ENCODE results near the gene ZNF335. TPM values are rescaled to one million over a fixed set of nuclear protein-coding genes. Genes with fewer than 3 reads are reported as not detected.
"Not testable (repeated sequence)": the region's sequence is repeated elsewhere in the genome, so short reads cannot be mapped to it uniquely, and the experiment has no call there.

Gene ZNF335
- polyA plus RNA-seq, 1 donor, result 13.4 TPM

DNA sequence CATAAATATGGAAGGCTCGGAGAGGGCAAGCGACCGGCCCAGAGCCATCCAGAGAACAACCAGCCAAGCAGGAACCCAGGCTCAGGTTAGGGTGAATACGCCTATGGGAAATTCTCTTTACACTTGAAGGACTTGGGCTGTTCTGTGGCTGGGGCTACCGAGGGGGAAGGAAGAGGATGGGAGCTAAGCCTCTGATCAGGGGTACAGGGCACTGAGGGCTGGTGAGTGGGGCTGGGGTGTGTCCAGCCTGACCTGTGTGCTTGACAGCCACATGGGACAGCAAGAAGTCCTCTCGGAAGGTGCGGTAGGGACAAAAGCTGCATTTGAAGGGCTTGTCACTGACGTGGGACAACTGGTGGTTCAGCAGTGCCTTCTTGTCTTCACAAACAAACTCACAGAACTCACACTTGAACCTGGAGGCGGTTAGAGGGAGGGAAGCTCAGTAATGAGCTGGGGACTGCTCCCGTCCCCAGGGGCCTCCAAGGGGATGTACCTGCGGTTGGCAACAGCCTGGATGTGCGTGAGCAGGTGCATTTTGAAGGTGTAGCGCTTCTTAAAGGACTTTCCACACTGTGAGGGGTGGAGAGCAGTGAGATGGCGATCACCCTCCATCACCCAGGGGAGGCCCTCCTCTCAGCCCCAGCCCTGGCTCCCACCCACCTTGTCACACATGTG lies 11.9 kb downstream of the ZNF335 start:
- Histone ChIP-seq H3K36me3 (ENCODE audit: control insufficient read depth, insufficient read depth, low read length) (peaks cover 79% of the 10 kb centered on the region), H3K9me3 (ENCODE audit: control insufficient read depth, low read depth, low read length) (peaks cover 5% of the 10 kb centered on the region), H3K27ac (ENCODE audit: low read length) (no peak overlapping the region), H3K4me1 (ENCODE audit: control insufficient read depth, insufficient read depth, low read length) (no peaks in the 10 kb centered on the region), H3K27me3 (ENCODE audit: control insufficient read depth, insufficient read depth, low read length) (no peaks in the 10 kb centered on the region), H3K4me3 (ENCODE audit: low read length) (no peak overlapping the region)
- WGBS (ENCODE audit: insufficient coverage, low lambda C conversion rate), result no CpG with 5 or more reads among the region's 14 CpGs
- no peak for DNase-seq

DNA sequence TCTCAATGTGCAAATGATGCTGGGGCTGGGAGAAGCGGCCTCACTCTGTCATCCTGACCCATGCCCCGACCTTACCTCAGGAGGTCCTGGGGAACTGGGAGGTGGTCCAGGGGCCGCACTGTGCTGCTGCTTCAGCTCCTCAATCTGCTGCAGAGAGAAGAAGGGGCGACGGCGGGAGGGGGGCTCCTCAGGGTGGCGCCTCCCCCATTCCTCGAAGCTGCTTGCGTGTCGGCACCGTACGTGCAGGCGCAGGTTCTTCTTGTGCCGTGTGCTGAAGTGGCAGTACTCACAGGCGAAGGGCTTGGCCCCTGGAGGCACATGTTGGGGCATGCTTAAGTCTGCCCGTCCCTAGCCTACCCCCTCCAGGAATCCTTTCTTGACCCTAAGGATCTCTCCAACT lies 12.9 kb downstream of the ZNF335 start:
- H3K27me3 ChIP-seq (ENCODE audit: control insufficient read depth, insufficient read depth, low read length), result no peaks in the 10 kb centered on the region
- H3K27ac ChIP-seq (ENCODE audit: low read length), result no peak overlapping the region
- no peak overlapping the region for H3K4me3 ChIP-seq (ENCODE audit: low read length)
- WGBS (ENCODE audit: insufficient coverage, low lambda C conversion rate), result no CpG with 5 or more reads among the region's 16 CpGs
- no peaks in the 10 kb centered on the region for H3K4me1 ChIP-seq (ENCODE audit: control insufficient read depth, insufficient read depth, low read length)
- DNase-seq, result no peak
- peaks cover 73% of the 10 kb centered on the region for H3K36me3 ChIP-seq (ENCODE audit: control insufficient read depth, insufficient read depth, low read length)
- peaks cover 5% of the 10 kb centered on the region for H3K9me3 ChIP-seq (ENCODE audit: control insufficient read depth, low read depth, low read length)

DNA sequence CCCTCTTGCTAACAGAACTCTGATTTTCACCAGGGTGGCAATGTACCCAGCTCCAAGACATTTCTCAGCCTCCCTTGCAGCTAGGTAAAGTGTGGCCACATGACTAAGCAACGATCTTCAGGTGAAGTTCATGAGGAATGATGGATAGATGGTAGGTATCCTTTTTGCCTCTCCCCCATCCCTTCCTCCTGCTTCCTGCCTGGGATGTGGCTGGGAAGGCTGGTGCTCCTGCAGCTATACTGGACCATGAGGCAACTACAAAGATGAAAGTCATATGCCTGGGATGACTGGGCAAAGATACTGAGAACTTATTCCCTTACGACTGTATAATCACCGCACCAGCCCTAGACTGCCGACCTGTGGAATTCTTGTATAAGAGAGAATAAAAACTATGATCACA lies 13.4 kb downstream of the ZNF335 start:
- H3K27ac ChIP-seq (ENCODE audit: low read length), result no peak overlapping the region
- peaks cover 5% of the 10 kb centered on the region for H3K9me3 ChIP-seq (ENCODE audit: control insufficient read depth, low read depth, low read length)
- no CpG with 5 or more reads among the region's 4 CpGs for WGBS (ENCODE audit: insufficient coverage, low lambda C conversion rate)
- H3K27me3 ChIP-seq (ENCODE audit: control insufficient read depth, insufficient read depth, low read length), result no peaks in the 10 kb centered on the region
- no peak for DNase-seq
- H3K4me1 ChIP-seq (ENCODE audit: control insufficient read depth, insufficient read depth, low read length), result no peaks in the 10 kb centered on the region
- peaks cover 73% of the 10 kb centered on the region for H3K36me3 ChIP-seq (ENCODE audit: control insufficient read depth, insufficient read depth, low read length)
- H3K4me3 ChIP-seq (ENCODE audit: low read length), result no peak overlapping the region

DNA sequence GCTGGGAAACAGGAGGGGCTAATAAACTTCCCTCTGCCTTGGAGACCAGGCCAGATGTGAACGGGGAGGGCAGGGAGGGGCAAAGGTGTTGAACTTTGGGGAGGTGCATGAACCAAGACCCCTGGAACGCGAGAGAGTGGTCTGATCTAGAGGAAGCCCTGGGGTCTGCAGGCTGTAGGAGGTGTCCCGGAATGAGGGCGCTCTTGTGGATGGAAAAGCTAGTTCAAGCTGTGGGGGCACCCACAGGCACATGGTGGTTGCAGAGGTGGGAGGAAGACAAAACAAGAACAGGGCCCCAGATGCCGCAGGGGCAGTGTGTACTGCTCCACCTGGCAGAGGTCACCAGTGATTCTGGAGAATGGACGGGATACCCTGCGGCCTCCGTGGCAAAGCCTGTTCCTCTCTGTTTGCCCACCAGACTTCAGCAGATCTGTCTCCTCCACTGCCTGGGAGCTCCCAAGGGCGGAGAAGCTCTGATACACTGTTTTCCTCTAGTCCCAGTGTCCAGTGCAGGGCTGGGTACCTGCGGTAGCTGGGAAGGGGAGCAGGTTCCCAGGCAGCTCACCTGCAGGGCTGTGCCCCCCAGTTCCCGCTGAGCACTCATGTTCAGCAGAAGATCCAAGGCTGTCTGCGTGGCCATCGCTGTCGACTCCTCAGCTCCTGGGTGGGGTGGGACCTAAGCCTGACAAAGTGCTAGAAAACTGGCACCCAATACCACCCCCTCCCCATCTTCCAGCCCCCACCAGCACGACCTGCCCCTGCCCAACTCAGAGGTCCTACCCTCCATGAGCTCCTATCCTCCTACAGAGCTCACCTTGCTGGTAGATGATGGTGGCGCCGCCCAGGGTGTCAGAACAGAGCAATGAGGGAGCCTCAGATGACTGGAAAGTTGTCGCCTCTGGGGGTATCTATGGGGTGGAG lies 14.7 kb downstream of the ZNF335 start:
- Histone ChIP-seq H3K27me3 (ENCODE audit: control insufficient read depth, insufficient read depth, low read length) (no peaks in the 10 kb centered on the region), H3K36me3 (ENCODE audit: control insufficient read depth, insufficient read depth, low read length) (peaks cover 75% of the 10 kb centered on the region), H3K9me3 (ENCODE audit: control insufficient read depth, low read depth, low read length) (peaks cover 4% of the 10 kb centered on the region), H3K4me1 (ENCODE audit: control insufficient read depth, insufficient read depth, low read length) (no peaks in the 10 kb centered on the region), H3K4me3 (ENCODE audit: low read length) (no peak overlapping the region), H3K27ac (ENCODE audit: low read length) (no peak overlapping the region)
- no CpG with 5 or more reads among the region's 19 CpGs for WGBS (ENCODE audit: insufficient coverage, low lambda C conversion rate)
- DNase-seq, result no peak

DNA sequence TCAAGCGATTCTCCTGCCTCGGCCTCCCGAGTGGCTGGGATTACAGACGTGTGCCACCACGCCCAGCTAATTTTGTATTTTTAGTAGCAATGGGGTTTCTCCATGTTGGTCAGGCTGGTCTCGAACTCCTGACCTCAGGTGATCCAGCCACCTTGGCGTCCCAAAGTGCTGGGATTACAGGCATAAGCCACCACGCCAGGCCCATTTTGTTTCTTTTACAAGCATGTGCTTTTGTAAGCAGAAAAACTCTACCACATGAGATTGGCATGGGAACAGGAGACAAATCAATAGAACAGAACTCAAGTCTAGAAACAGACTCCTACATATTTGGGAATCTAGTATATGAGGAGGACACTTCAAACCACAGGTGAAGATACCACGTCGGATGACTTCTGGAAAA lies 15.7 kb downstream of the ZNF335 start:
- DNase-seq; H3K27ac ChIP-seq (ENCODE audit: low read length); H3K27me3 ChIP-seq (ENCODE audit: control insufficient read depth, insufficient read depth, low read length); H3K4me3 ChIP-seq (ENCODE audit: low read length); H3K9me3 ChIP-seq (ENCODE audit: control insufficient read depth, low read depth, low read length); H3K4me1 ChIP-seq (ENCODE audit: control insufficient read depth, insufficient read depth, low read length): not testable (repeated sequence)
- peaks cover 76% of the 10 kb centered on the region for H3K36me3 ChIP-seq (ENCODE audit: control insufficient read depth, insufficient read depth, low read length)
- 100% methylated on average over 3 of the region's 10 CpGs for WGBS (ENCODE audit: insufficient coverage, low lambda C conversion rate)

DNA sequence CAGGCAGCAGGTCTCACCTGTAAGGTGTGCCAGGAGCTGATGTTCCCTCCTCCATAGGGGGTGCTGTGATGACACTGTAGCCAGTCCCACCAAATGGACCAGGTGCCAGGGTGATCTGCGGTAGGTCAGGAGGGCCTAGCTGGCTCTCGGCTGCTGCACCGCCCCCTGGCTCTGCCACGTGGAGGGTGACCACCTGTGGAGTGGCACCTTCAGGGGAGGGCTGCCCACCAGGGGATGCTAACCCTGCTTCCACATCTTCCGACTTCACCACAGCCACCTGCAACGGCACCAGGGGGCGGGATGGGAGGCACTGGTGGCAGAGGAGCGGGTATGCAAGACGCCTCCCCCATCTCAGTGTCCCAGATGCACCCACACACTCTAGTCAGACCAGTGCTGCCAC lies 18.3 kb downstream of the ZNF335 start:
- H3K4me1 ChIP-seq (ENCODE audit: control insufficient read depth, insufficient read depth, low read length), result no peaks in the 10 kb centered on the region
- no peak overlapping the region for H3K4me3 ChIP-seq (ENCODE audit: low read length)
- peaks cover 72% of the 10 kb centered on the region for H3K36me3 ChIP-seq (ENCODE audit: control insufficient read depth, insufficient read depth, low read length)
- no peaks in the 10 kb centered on the region for H3K27me3 ChIP-seq (ENCODE audit: control insufficient read depth, insufficient read depth, low read length)
- WGBS (ENCODE audit: insufficient coverage, low lambda C conversion rate), result no CpG with 5 or more reads among the region's 9 CpGs
- no peaks in the 10 kb centered on the region for H3K9me3 ChIP-seq (ENCODE audit: control insufficient read depth, low read depth, low read length)
- no peak overlapping the region for H3K27ac ChIP-seq (ENCODE audit: low read length)
- DNase-seq, result no peak

DNA sequence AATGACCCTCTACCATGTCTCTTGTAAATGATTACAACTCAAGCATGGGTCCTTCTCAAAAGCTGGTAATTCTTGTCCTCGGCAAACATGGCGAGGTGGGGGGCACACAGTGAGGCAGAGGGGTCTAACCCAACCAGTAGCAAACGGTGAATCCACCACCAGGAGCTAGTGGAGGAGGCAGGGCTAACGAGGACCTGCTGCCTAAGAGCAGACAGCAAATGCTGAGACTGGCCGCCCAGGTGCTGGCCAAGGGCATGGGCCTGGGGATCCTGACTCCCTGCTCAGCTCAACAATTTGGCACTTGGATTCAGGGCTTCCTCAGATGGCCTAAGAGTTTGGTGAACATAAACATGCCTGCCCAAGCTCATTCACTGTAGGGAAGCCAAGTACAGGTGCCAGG lies 19.1 kb downstream of the ZNF335 start:
- Histone ChIP-seq H3K27ac (ENCODE audit: low read length) (no peak overlapping the region), H3K27me3 (ENCODE audit: control insufficient read depth, insufficient read depth, low read length) (no peaks in the 10 kb centered on the region), H3K4me3 (ENCODE audit: low read length) (no peak overlapping the region), H3K36me3 (ENCODE audit: control insufficient read depth, insufficient read depth, low read length) (peaks cover 72% of the 10 kb centered on the region), H3K4me1 (ENCODE audit: control insufficient read depth, insufficient read depth, low read length) (no peaks in the 10 kb centered on the region), H3K9me3 (ENCODE audit: control insufficient read depth, low read depth, low read length) (no peaks in the 10 kb centered on the region)
- WGBS (ENCODE audit: insufficient coverage, low lambda C conversion rate), result no CpG with 5 or more reads among the region's 5 CpGs
- DNase-seq, result no peak

DNA sequence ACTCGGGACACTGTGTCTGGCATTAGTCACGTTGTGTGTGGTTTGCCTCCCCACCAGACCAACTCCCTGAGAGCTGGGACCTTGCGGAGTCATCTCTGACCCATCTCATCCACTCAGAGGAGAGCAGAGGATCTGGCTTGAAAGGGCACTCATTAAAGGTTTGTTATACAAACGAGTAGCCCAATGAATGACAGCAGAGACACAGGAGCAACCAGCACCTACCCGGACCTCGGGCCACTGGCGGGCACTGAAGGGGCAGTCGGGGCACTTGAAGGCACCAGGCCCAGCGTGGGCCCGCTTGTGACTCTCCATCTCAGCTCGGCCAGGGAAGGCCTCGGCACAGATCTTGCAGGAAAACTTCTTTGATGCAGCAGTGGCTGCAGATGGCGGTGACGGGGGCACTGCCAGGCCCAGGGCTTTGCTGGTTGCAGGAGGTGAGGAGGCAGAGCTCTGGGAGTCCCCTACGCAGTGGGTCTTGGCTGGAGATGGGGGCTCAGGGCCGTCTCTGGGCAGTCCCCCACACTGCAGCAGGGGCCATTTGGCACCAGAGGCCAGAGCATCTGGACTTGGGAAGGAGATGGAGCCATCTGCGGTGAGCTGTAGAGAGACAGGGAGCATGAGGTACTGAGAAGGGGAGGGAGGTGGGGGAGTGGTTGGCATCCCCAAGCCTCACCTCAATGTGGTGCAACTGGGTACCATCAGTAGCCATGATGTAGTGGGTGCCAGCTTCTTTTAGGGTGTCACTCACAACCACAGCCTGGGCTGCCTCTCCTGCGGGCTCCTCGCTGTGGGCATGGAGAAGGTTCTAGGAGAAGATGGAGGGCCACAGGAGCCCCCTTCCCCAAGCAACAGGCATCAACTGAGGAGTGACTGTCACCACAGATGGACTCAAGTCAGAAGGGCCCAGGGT lies 19.8 kb downstream of the ZNF335 start:
- Histone ChIP-seq H3K27ac (ENCODE audit: low read length) (no peak overlapping the region), H3K4me1 (ENCODE audit: control insufficient read depth, insufficient read depth, low read length) (no peaks in the 10 kb centered on the region), H3K27me3 (ENCODE audit: control insufficient read depth, insufficient read depth, low read length) (no peaks in the 10 kb centered on the region), H3K9me3 (ENCODE audit: control insufficient read depth, low read depth, low read length) (no peaks in the 10 kb centered on the region), H3K4me3 (ENCODE audit: low read length) (no peak overlapping the region), H3K36me3 (ENCODE audit: control insufficient read depth, insufficient read depth, low read length) (peaks cover 71% of the 10 kb centered on the region)
- no CpG with 5 or more reads among the region's 19 CpGs for WGBS (ENCODE audit: insufficient coverage, low lambda C conversion rate)
- no peak for DNase-seq

DNA sequence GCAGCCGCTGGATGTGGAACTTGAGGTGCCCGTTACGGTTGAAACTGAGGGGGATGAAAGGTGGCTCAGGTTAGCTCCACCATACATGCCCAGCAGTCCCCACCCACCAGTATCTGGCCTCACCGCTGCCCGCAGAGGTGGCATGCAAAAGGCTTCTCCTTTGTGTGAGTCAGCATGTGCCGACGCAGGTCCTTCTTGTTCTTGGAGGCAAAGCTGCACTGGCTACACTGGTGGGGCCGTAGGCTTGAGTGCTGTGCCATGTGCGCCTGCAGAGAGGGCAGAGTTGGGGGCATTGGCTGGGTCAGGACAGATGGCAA lies 21.7 kb downstream of the ZNF335 start:
- H3K36me3 ChIP-seq (ENCODE audit: control insufficient read depth, insufficient read depth, low read length), result peaks cover 83% of the 10 kb centered on the region
- H3K4me3 ChIP-seq (ENCODE audit: low read length), result no peak overlapping the region
- DNase-seq, result no peak
- no peaks in the 10 kb centered on the region for H3K27me3 ChIP-seq (ENCODE audit: control insufficient read depth, insufficient read depth, low read length)
- no CpG with 5 or more reads among the region's 9 CpGs for WGBS (ENCODE audit: insufficient coverage, low lambda C conversion rate)
- peaks cover 5% of the 10 kb centered on the region for H3K4me1 ChIP-seq (ENCODE audit: control insufficient read depth, insufficient read depth, low read length)
- no peaks in the 10 kb centered on the region for H3K9me3 ChIP-seq (ENCODE audit: control insufficient read depth, low read depth, low read length)
- H3K27ac ChIP-seq (ENCODE audit: low read length), result no peak overlapping the region

Data from large intestine (tissue), 3 donors.